ENCODE results near the gene CCDC187. TPM values are rescaled to one million over a fixed set of nuclear protein-coding genes. Genes with fewer than 3 reads are reported as not detected.

Gene CCDC187
- total RNA-seq, 1 experiment from 2014 or later: 2.7 TPM

DNA sequence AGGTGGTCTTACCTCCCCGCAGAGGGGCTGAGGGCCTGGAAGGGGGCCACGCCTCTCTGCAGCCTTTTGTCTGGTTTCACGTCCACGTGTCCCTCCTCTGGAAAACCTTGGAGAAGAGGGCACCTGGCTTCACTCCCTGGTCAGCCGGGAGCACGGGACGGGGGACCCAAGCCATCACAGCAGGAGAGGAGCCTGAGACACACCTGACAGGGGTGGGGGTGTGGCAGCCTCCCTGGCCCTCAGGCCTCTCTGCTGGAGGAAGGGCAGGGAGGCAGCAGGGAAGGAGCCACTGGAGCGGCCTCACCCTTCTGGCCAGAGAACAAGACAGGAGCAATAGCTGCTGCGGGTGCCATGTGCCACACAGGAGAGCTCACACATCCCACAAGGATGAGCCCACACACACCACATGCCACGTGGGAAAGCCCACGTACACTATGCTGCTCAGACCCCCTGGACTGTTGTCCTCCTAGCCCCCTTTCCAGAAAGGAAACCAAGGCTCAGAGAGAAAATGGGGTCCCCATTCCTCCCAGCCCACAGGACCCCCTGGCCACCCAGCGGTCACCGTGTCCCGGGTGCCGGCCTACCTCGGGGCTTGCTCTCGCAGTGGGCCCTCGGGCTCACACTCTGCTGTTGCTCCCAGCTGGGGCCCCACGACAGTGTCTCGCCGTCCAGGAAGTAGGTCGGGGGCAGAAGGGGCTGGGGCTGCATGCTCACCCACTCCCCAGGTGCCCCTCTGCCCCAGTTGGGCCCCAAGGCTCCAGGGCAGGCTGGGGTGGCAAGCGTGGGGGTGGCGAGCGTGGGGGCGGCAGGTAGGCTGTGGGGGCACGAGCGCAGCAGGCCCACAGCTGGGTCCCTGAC lies 18.2 kb downstream of the CCDC187 start:
- Histone ChIP-seq H3K27me3 (ENCODE audit: insufficient read depth, low read depth) (peaks cover 41% of the 10 kb centered on the region), H3F3A (ENCODE audit: insufficient read depth, low read depth) (no peaks in the 10 kb centered on the region; the same call in 1 of the 2 replicates), H3K27ac (no peak overlapping the region), H4K20me1 (ENCODE audit: insufficient read depth) (no peaks in the 10 kb centered on the region), H3K4me1 (replicated peaks; ENCODE audit: insufficient read depth) (no peaks in the 10 kb centered on the region), H3K4me2 (no peak overlapping the region), H3K9me2 (ENCODE audit: insufficient read depth) (no peaks in the 10 kb centered on the region), H3K36me3 (ENCODE audit: low read depth) (no peaks in the 10 kb centered on the region), H2AFZ (no peak overlapping the region), H3K79me2 (ENCODE audit: low read depth) (no peaks in the 10 kb centered on the region), H3K4me3 (no peak overlapping the region), H3K9me3 (ENCODE audit: insufficient read depth, low read depth) (no peaks in the 10 kb centered on the region)
- DNase-seq: no peak
- TF ChIP-seq EZH2 (IDR thresholded peaks at IDR 0.05; ENCODE audit: low read depth): no peak
- no peak for TF ChIP-seq CTCF (conservative IDR thresholded peaks at IDR 0.05)
- CTCF ChIA-PET: interaction anchor here (0.6 kb wide), 1 partner anchor 36 kb away, joined by 6 read pairs; no protein-coding TSS in a partner anchor
- no TSS peak for BruUV-seq (replicated peaks)
- intact Hi-C loops (cut with micrococcal nuclease; ENCODE audit: unreplicated experiment): loop anchor here (10.0 kb wide), 1 partner anchor 321 kb away; the partner anchor contains the start of gene UBAC1
- POLR2A ChIA-PET (ENCODE audit: unreplicated experiment): no interaction called here

- no peaks in the 10 kb centered on the region for H3K36me3 ChIP-seq (ENCODE audit: low read depth)
- H3K4me2 ChIP-seq: no peak overlapping the region
- H3K9me2 ChIP-seq (ENCODE audit: insufficient read depth): no peaks in the 10 kb centered on the region
- no peak for DNase-seq
- H3K4me1 ChIP-seq (replicated peaks; ENCODE audit: insufficient read depth): no peaks in the 10 kb centered on the region
- peaks cover 47% of the 10 kb centered on the region for H3K27me3 ChIP-seq (ENCODE audit: insufficient read depth, low read depth)
- no peaks in the 10 kb centered on the region; the same call in 1 of the 2 replicates for H3F3A ChIP-seq (ENCODE audit: insufficient read depth, low read depth)
- no peaks in the 10 kb centered on the region for H3K9me3 ChIP-seq (ENCODE audit: insufficient read depth, low read depth)
- intact Hi-C loops (cut with micrococcal nuclease; ENCODE audit: unreplicated experiment): loop anchor here (5.0 to 10.0 kb wide), 2 partner anchors 58 to 320 kb away; partner anchors contain the start of gene UBAC1
- ChIA-PET POLR2A (ENCODE audit: unreplicated experiment) (no interaction called here), CTCF (no interaction called here)
- H2AFZ ChIP-seq: no peak overlapping the region
- no peaks in the 10 kb centered on the region for H3K79me2 ChIP-seq (ENCODE audit: low read depth)
- no peaks in the 10 kb centered on the region for H4K20me1 ChIP-seq (ENCODE audit: insufficient read depth)
- BruUV-seq (replicated peaks): no TSS peak
- no peak overlapping the region for H3K27ac ChIP-seq
- no peak for TF ChIP-seq CTCF (conservative IDR thresholded peaks at IDR 0.05)
- no peak for TF ChIP-seq EZH2 (IDR thresholded peaks at IDR 0.05; ENCODE audit: low read depth)
- H3K4me3 ChIP-seq: no peak overlapping the region
Measured at GRCh38 chr9:136284951-136285350, 18.9 kb downstream of the CCDC187 start.

DNA sequence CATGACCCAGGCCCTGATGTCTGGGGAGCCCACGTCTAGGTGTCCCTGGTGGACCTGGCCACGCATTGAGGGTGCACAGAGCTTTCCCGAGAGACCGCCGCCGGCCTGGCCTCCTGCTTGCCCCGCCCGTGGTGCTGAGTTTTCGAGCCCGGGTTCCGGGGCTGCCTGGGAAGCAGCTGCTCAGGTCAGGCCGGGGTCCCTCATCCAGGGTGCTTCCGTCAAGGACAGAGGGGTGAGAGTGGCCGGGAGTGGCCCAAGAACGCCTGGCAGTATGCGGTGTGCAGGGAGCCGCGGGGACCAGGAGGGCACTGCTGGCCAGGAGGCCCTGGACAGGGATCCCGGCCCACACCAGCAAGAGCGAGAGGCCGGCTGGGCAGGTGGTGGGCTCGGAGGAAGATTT lies 19.6 kb downstream of the CCDC187 start:
- H3K36me3 ChIP-seq (ENCODE audit: low read depth): no peaks in the 10 kb centered on the region

More for the DNA sequence above, 19.6 kb downstream of the CCDC187 start:
- ChIA-PET POLR2A (ENCODE audit: unreplicated experiment) (no interaction called here), CTCF (no interaction called here)
- H3K79me2 ChIP-seq (ENCODE audit: low read depth): no peaks in the 10 kb centered on the region
- BruUV-seq (replicated peaks): no TSS peak
- H3K4me1 ChIP-seq (replicated peaks; ENCODE audit: insufficient read depth): no peaks in the 10 kb centered on the region
- H4K20me1 ChIP-seq (ENCODE audit: insufficient read depth): no peaks in the 10 kb centered on the region
- no peaks in the 10 kb centered on the region for H3K9me3 ChIP-seq (ENCODE audit: insufficient read depth, low read depth)
- intact Hi-C loops (cut with micrococcal nuclease; ENCODE audit: unreplicated experiment): loop anchor here (5.0 to 10.0 kb wide), 2 partner anchors 57 to 320 kb away; partner anchors contain the start of gene UBAC1
- H3K27ac ChIP-seq: no peak overlapping the region
- H3K27me3 ChIP-seq (ENCODE audit: insufficient read depth, low read depth): peaks cover 53% of the 10 kb centered on the region
- no peak overlapping the region for H3K4me3 ChIP-seq
- TF ChIP-seq CTCF (conservative IDR thresholded peaks at IDR 0.05) (no peak), EZH2 (IDR thresholded peaks at IDR 0.05; ENCODE audit: low read depth) (no peak)
- no peak overlapping the region for H3K4me2 ChIP-seq
- DNase-seq: no peak
- H3K9me2 ChIP-seq (ENCODE audit: insufficient read depth): no peaks in the 10 kb centered on the region
- no peaks in the 10 kb centered on the region; the same call in 1 of the 2 replicates for H3F3A ChIP-seq (ENCODE audit: insufficient read depth, low read depth)
- no peak overlapping the region for H2AFZ ChIP-seq
